ENCODE data around the gene MED22. TPM values are rescaled to one million over a fixed set of nuclear protein-coding genes. Genes with fewer than 3 reads are reported as not detected.

The MED22 gene
- total and polyA plus RNA-seq, 4 donors = 11.4 to 32.0 (median 20.1) TPM

DNA sequence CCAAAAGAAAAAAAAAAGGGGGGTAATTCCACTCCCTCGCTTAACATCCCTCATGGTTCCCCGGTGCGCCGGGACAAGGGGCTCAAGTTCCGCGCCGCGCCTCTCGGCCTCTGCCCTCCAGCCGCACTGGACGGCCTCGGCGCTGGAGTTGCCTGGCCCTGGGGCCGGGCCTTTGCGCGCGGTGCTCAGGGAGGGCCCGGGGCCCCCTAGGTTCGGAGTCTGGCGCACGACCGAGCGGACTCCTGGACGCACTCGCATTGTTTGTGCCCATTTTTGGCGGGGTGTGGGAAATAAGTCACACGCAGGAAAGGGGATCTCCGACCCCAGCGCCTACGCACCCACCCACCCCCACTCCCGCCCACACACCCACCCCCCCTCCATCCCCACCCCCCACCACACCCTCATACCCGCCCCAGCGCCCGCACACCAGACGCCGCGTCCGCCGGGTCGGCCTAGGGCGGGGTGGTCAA, 381 bp downstream of the MED22 start:
- Histone ChIP-seq H3K36me3 (ENCODE audit: control insufficient read depth in 4 of 4, insufficient read depth in 4 of 4, low read length in 4 of 4) (peaks cover 12 to 76% (median 60%) of the 10 kb centered on the region in 4 donors), H3K4me1 (ENCODE audit: control insufficient read depth in 5 of 5, insufficient read depth in 5 of 5, low read length in 5 of 5) (peaks cover 0 to 23% (median 12%) of the 10 kb centered on the region in 5 donors), H3K27me3 (ENCODE audit: control insufficient read depth in 3 of 3, insufficient read depth in 3 of 3, low read length in 2 of 3) (no peaks in the 10 kb centered on the region), H3K9ac (ENCODE audit: insufficient read depth in 1 of 2, low read length in 2 of 2) (peak overlapping the region; percentile 5 to 25), H3K27ac (ENCODE audit: low read depth in 1 of 2, low read length in 1 of 2) (peak overlapping the region; percentile 66 to 97), H3K4me3 (peak overlapping the region; percentile 100), H3K9me3 (ENCODE audit: control insufficient read depth in 4 of 4, insufficient read depth in 3 of 4, low read length in 3 of 4) (no peaks in the 10 kb centered on the region)
- DNase-seq (peak in 1 of 3 donors; percentile 48), ATAC-seq (ENCODE audit: insufficient read depth, low FRiP score) (peak; percentile 55)
- 0% methylated on average over 26 to 41 of the region's 41 CpGs for WGBS, 2 donors
- TF ChIP-seq, protein P1, sequence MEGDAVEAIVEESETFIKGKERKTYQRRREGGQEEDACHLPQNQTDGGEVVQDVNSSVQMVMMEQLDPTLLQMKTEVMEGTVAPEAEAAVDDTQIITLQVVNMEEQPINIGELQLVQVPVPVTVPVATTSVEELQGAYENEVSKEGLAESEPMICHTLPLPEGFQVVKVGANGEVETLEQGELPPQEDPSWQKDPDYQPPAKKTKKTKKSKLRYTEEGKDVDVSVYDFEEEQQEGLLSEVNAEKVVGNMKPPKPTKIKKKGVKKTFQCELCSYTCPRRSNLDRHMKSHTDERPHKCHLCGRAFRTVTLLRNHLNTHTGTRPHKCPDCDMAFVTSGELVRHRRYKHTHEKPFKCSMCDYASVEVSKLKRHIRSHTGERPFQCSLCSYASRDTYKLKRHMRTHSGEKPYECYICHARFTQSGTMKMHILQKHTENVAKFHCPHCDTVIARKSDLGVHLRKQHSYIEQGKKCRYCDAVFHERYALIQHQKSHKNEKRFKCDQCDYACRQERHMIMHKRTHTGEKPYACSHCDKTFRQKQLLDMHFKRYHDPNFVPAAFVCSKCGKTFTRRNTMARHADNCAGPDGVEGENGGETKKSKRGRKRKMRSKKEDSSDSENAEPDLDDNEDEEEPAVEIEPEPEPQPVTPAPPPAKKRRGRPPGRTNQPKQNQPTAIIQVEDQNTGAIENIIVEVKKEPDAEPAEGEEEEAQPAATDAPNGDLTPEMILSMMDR (IDR thresholded peaks at IDR 0.05; ENCODE audit: control extremely low read depth, extremely low read depth) = no peak

DNA sequence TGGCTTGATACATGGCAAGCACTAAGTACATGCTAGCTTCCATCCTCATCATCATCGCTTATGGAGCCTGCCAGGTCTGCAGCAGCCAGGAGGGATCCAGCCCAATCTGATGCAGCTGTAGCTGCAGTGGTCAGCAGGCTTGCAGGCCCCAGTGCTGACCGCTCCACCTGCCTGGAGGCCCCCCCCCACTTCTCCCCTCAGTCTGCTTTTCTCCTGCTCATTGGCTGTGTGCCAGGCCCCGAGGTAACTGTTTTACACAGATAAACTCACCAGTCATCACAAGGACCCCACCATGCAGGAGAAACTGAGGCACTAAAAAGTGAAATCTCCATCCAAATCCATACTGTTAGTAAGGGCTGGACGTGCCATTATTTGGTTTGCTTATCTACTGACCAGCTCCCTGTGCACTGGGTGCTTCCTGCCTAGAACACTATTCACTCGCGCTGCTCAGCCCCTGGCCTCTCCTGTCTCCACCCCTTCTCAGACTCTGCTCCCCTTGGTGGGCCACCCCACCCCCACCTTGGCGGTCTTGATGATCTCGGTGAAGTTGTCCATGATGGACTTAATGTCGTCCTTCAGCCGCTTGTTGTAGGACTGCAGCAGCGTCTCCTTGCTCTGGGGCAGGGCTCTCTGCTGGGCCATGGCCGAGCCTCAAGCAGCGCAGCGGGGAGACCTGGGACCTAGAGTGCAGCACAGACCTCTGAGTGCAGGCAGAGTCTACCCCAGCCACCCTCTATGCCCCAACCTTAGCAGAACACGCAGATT, 1.7 kb downstream of the MED22 start:
- WGBS, 2 donors = 76 to 81% methylated on average over 15 of the region's 15 CpGs
- TF ChIP-seq, protein P1 (IDR thresholded peaks at IDR 0.05; ENCODE audit: control extremely low read depth, extremely low read depth) = no peak
- ATAC-seq (ENCODE audit: insufficient read depth, low FRiP score) = no peak
- Histone ChIP-seq H3K27ac (ENCODE audit: low read depth in 1 of 2, low read length in 1 of 2) (peak overlapping the region in 1 of 2 donors; percentile 8), H3K27me3 (ENCODE audit: control insufficient read depth in 3 of 3, insufficient read depth in 3 of 3, low read length in 2 of 3) (no peaks in the 10 kb centered on the region), H3K4me1 (ENCODE audit: control insufficient read depth in 5 of 5, insufficient read depth in 5 of 5, low read length in 5 of 5) (peaks cover 0 to 23% (median 12%) of the 10 kb centered on the region in 5 donors), H3K9ac (ENCODE audit: insufficient read depth in 1 of 2, low read length in 2 of 2) (no peak overlapping the region), H3K9me3 (ENCODE audit: control insufficient read depth in 4 of 4, insufficient read depth in 3 of 4, low read length in 3 of 4) (no peaks in the 10 kb centered on the region), H3K4me3 (peak overlapping the region; percentile 86), H3K36me3 (ENCODE audit: control insufficient read depth in 4 of 4, insufficient read depth in 4 of 4, low read length in 4 of 4) (peaks cover 12 to 71% (median 52%) of the 10 kb centered on the region in 4 donors)
- no peak for DNase-seq

DNA sequence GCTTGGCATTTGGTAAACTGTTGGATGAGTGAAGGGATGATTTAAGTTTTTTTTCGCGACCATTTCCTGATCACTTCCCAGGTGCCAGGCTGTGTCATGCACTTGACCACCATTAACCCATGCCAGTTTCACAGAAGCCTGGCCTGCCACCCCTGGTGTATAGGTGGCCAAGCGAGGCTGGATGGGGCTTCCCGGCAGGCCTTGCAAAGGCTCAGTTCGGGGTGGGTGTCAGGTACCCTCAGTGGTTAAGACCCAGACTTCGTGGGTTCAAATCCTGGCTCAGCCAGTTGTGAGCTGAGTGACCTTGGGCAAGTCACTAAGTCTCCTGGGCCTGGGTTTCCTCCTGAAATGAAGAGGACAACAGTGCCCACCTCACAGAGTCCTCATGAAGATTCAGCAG, 2.3 kb downstream of the MED22 start:
- WGBS, 2 donors = 94 to 96% methylated on average over 6 of the region's 6 CpGs
- DNase-seq (no peak), ATAC-seq (ENCODE audit: insufficient read depth, low FRiP score) (no peak)
- Histone ChIP-seq H3K27ac (ENCODE audit: low read depth in 1 of 2, low read length in 1 of 2) (no peak overlapping the region), H3K4me1 (ENCODE audit: control insufficient read depth in 5 of 5, insufficient read depth in 5 of 5, low read length in 5 of 5) (peaks cover 0 to 23% (median 12%) of the 10 kb centered on the region in 5 donors), H3K36me3 (ENCODE audit: control insufficient read depth in 4 of 4, insufficient read depth in 4 of 4, low read length in 4 of 4) (peaks cover 7 to 65% (median 48%) of the 10 kb centered on the region in 4 donors), H3K9me3 (ENCODE audit: control insufficient read depth in 4 of 4, insufficient read depth in 3 of 4, low read length in 3 of 4) (no peaks in the 10 kb centered on the region), H3K4me3 (no peak overlapping the region), H3K27me3 (ENCODE audit: control insufficient read depth in 3 of 3, insufficient read depth in 3 of 3, low read length in 2 of 3) (no peaks in the 10 kb centered on the region), H3K9ac (ENCODE audit: insufficient read depth in 1 of 2, low read length in 2 of 2) (no peak overlapping the region)
- TF ChIP-seq, protein P1 (IDR thresholded peaks at IDR 0.05; ENCODE audit: control extremely low read depth, extremely low read depth) = no peak
